ENCODE data around the gene LIFR. TPM values are rescaled to one million over a fixed set of nuclear protein-coding genes. Genes with fewer than 3 reads are reported as not detected.

The LIFR gene
- total RNA-seq, 1 donor from 2014 or later: 21.3 TPM

DNA sequence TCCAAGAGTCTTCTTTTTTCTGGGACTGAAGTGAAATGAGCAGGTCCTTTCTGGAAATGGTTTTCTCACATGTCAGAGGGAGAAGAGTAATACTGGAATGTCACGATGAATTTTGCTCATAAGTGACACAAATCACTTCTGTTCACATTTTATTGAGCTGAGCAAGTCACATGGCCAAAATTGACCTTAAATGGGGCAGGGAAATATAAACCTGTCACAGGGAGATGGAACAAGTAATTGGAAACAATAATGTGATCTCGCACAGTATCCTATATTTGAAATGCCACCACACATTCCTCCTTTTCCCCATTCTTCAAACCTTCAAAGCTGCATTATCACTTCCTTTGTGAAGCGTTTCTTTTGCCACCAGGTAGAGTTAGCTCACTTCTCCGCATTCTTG, 25.2 kb upstream of the LIFR start:
- Mint-ChIP-seq H3K4me3 (no peak overlapping the region), H3K9me3 (no peaks in the 10 kb centered on the region)

GRCh38 chr5:38579105-38579504, 22.7 kb upstream of the LIFR start:
- H3K36me3 Mint-ChIP-seq (ENCODE audit: low read depth): no peaks in the 10 kb centered on the region
- H3K4me3 Mint-ChIP-seq: no peak overlapping the region
- H3K27me3 Mint-ChIP-seq (ENCODE audit: low read depth): no peaks in the 10 kb centered on the region
- H3K4me1 Mint-ChIP-seq: peaks cover 4% of the 10 kb centered on the region
- H3K9me3 Mint-ChIP-seq: no peaks in the 10 kb centered on the region
- no peak overlapping the region for H3K27ac Mint-ChIP-seq (ENCODE audit: unreplicated experiment)
- TF ChIP-seq CTCF (conservative IDR thresholded peaks at IDR 0.05): no peak
- DNase-seq (ENCODE audit: low read depth, low spot score): no peak

More for the DNA sequence above, 25.2 kb upstream of the LIFR start:
- Mint-ChIP-seq H3K36me3 (ENCODE audit: low read depth) (no peaks in the 10 kb centered on the region), H3K27me3 (ENCODE audit: low read depth) (no peaks in the 10 kb centered on the region), H3K27ac (ENCODE audit: unreplicated experiment) (no peak overlapping the region), H3K4me1 (peaks cover 4% of the 10 kb centered on the region)
- no peak for DNase-seq (ENCODE audit: low read depth, low spot score)
- TF ChIP-seq CTCF (conservative IDR thresholded peaks at IDR 0.05): no peak

DNA sequence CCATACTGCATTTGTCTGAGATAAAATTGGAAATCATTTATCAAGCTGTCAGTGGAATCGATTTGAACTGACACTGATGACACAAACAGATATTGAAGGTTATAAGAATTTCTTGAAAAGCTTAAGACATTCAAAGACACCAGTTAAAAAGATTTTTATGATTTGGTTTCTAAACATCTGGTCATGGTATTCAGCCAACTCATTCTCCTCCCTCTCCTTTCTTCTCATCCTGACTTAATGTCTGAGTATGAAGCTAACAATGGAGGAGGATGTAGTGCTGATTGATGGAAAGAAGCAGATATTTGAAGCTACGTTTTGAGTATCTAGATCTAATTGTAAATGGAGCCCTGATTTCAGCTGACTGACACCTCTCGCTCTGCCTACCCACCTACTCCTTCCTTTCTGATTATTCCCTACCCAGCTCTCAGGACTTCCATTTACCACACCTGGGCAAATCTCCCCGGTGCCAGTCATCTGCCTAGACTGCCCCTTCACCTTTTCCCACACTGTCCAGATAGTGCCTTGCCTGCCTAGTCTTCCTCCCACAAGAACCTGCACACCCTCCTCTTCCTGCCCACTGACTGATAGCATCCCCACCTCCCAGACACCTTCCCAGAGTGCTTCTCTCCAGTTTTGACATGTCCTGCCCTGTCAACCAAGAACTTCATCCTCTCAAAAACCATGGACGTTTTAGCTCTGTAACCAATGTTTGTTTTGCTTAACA, 20.7 kb upstream of the LIFR start:
- Mint-ChIP-seq H3K4me3 (no peak overlapping the region), H3K36me3 (ENCODE audit: low read depth) (no peaks in the 10 kb centered on the region), H3K27ac (ENCODE audit: unreplicated experiment) (no peak overlapping the region), H3K27me3 (ENCODE audit: low read depth) (no peaks in the 10 kb centered on the region), H3K4me1 (peaks cover 4% of the 10 kb centered on the region), H3K9me3 (no peaks in the 10 kb centered on the region)
- TF ChIP-seq CTCF (conservative IDR thresholded peaks at IDR 0.05): no peak
- no peak for DNase-seq (ENCODE audit: low read depth, low spot score)

DNA sequence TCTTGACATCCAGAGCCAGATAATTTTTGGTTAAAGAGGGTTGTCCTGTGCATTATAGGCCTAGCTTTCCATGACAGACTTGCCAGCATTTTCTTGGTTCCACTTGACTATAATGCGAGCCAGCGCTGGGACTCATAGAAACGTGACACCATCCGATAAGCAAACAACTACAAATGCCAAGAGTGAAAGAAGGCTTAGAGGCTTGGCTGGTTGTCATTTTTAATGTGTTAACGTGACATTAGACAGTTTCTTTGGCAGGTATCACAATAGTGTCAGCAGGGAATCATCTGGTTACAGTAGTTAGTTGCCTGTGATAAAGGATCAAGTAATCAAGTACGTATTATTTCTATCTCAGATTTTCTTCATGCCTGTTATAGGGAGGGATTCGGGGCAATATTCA, 20.0 kb upstream of the LIFR start:
- TF ChIP-seq CTCF (conservative IDR thresholded peaks at IDR 0.05): no peak
- Mint-ChIP-seq H3K4me3 (no peak overlapping the region), H3K36me3 (ENCODE audit: low read depth) (no peaks in the 10 kb centered on the region), H3K27ac (ENCODE audit: unreplicated experiment) (no peak overlapping the region), H3K9me3 (no peaks in the 10 kb centered on the region), H3K27me3 (ENCODE audit: low read depth) (no peaks in the 10 kb centered on the region), H3K4me1 (peaks cover 4% of the 10 kb centered on the region)
- DNase-seq (ENCODE audit: low read depth, low spot score): no peak

DNA sequence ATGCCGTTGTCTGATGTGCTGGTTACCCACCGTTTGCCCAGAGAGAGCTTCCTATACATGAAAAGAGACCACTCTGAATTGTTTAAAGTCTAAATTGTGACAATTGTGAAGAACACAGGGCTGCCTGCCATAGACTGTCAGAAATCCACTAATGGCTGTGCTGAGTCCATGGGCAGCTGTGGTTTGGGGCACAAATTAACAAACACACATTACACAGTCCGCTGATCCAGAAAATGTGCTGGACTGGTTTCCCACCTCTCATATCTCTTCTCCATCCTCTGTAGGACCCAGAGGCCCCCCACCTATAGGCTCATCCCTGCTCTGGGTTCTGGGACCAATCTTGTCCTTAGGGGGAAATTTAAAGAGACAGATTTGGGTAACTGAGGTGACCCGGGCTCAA, 19.0 kb upstream of the LIFR start:
- H3K4me1 Mint-ChIP-seq: peaks cover 4% of the 10 kb centered on the region
- H3K27me3 Mint-ChIP-seq (ENCODE audit: low read depth): no peaks in the 10 kb centered on the region
- no peak overlapping the region for H3K27ac Mint-ChIP-seq (ENCODE audit: unreplicated experiment)
- no peaks in the 10 kb centered on the region for H3K36me3 Mint-ChIP-seq (ENCODE audit: low read depth)
- no peaks in the 10 kb centered on the region for H3K9me3 Mint-ChIP-seq
- no peak overlapping the region for H3K4me3 Mint-ChIP-seq
- no peak for DNase-seq (ENCODE audit: low read depth, low spot score)
- TF ChIP-seq CTCF (conservative IDR thresholded peaks at IDR 0.05): no peak

Measured in neural crest cell (in vitro differentiated cells).